ENCODE data around the gene PCK2.

The PCK2 gene

DNA sequence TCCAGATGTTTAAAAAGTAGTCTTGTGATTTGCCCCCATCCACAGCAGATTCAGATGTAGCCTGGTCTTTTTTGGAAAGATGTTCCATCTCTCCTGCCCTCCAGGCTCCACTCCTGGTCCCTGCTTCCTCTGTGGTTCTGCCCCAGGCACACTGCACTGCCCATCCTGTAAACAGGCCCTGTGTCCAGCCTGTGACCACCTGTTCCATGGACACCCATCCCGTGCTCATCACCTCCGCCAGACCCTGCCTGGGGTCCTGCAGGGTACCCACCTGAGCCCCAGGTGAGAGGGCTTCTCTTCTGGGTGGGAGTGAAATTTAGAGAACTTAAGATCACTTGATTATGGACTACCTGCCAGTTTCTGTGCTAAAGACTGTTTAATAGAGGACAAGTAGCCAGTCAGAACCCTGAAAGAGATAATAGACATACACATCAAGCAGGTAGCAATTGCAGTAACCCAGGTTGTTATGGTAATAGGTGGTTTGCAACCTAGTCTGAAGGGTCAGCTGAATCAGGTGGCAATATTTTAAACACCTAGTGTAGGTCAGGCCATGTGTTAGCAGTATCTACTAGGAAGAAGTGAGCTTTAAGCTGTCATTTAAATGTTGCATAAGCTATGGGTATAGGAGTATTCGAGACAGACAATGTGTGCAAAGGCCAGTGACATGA, 55.3 kb downstream of the PCK2 start:
- H3K27ac ChIP-seq, result no peak overlapping the region
- no peak for TF ChIP-seq CTCF (IDR thresholded peaks at IDR 0.05)

DNA sequence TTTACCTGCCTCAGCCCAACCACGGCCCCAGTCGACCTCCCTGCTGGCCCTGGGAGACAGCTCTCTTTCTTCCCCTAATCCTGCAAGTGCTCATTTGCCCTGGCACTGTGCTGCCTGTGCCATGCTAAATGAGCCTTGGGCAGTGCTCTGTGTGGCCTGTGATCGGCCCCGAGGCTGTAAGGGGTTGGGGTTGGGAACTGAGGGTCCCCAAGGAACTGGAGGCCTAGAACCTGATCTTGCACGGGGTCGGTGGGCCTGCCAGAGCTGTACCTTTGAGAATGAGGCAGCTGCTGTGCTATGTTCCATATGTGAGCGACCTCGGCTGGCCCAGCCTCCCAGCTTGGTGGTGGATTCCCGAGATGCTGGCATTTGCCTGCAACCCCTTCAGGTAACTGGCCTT, 56.0 kb downstream of the PCK2 start:
- H3K36me3 ChIP-seq, result peaks cover 62% of the 10 kb centered on the region
- no peak for TF ChIP-seq CTCF (IDR thresholded peaks at IDR 0.05)
- H3K4me1 ChIP-seq (ENCODE audit: control insufficient read depth in 1 of 2, insufficient read depth in 1 of 2, low read depth in 1 of 2, low read length in 1 of 2), result peaks cover 33 to 35% of the 10 kb centered on the region in 2 experiments
- H3K4me3 ChIP-seq (ENCODE audit: low read depth in 1 of 2, low read length in 1 of 2), result no peak overlapping the region
- no peaks in the 10 kb centered on the region for H3K27me3 ChIP-seq
- no peak overlapping the region for H3K27ac ChIP-seq
- no peaks in the 10 kb centered on the region for H3K9me3 ChIP-seq

More for the DNA sequence above, 55.3 kb downstream of the PCK2 start:
- Histone ChIP-seq H3K4me3 (ENCODE audit: low read depth in 1 of 2, low read length in 1 of 2) (no peak overlapping the region), H3K27me3 (no peaks in the 10 kb centered on the region), H3K4me1 (ENCODE audit: control insufficient read depth in 1 of 2, insufficient read depth in 1 of 2, low read depth in 1 of 2, low read length in 1 of 2) (peaks cover 33 to 35% of the 10 kb centered on the region in 2 experiments), H3K9me3 (no peaks in the 10 kb centered on the region), H3K36me3 (peaks cover 56% of the 10 kb centered on the region)

- Histone ChIP-seq H3K9me3 (no peaks in the 10 kb centered on the region), H3K4me3 (ENCODE audit: low read depth in 1 of 2, low read length in 1 of 2) (no peak overlapping the region), H3K27me3 (no peaks in the 10 kb centered on the region), H3K27ac (no peak overlapping the region), H3K4me1 (ENCODE audit: control insufficient read depth in 1 of 2, insufficient read depth in 1 of 2, low read depth in 1 of 2, low read length in 1 of 2) (peaks cover 28 to 30% of the 10 kb centered on the region in 2 experiments), H3K36me3 (peaks cover 67% of the 10 kb centered on the region)
- TF ChIP-seq CTCF (IDR thresholded peaks at IDR 0.05), result no peak
Measured at GRCh38 chr14:24150567-24150966, 56.5 kb downstream of the PCK2 start.

DNA sequence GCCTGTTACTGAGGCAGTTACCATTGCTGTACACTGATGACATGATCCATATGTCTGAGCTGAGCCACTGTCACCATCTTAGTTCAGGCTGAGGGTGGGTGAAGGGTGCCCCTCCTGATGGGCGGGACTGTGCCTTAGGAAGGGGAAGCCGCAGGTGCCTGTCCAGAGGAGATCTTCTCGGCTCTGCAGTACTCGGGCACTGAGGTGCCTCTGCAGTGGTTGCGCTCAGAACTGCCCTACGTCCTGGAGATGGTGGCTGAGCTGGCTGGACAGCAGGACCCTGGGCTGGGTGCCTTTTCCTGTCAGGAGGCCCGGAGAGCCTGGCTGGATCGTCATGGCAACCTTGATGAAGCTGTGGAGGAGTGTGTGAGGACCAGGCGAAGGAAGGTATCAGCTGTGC, 56.9 kb downstream of the PCK2 start:
- no peak overlapping the region for H3K27ac ChIP-seq
- no peak overlapping the region for H3K4me3 ChIP-seq (ENCODE audit: low read depth in 1 of 2, low read length in 1 of 2)
- peaks cover 24 to 26% of the 10 kb centered on the region in 2 experiments for H3K4me1 ChIP-seq (ENCODE audit: control insufficient read depth in 1 of 2, insufficient read depth in 1 of 2, low read depth in 1 of 2, low read length in 1 of 2)

GRCh38 chr14:24151404-24152080, 57.4 kb downstream of the PCK2 start:
- H3K36me3 ChIP-seq, result peaks cover 77% of the 10 kb centered on the region
- H3K9me3 ChIP-seq, result no peaks in the 10 kb centered on the region
- H3K27ac ChIP-seq, result no peak overlapping the region
- TF ChIP-seq CTCF (IDR thresholded peaks at IDR 0.05), result no peak
- H3K27me3 ChIP-seq, result no peaks in the 10 kb centered on the region
- no peak overlapping the region for H3K4me3 ChIP-seq (ENCODE audit: low read depth in 1 of 2, low read length in 1 of 2)
- peaks cover 20 to 22% of the 10 kb centered on the region in 2 experiments for H3K4me1 ChIP-seq (ENCODE audit: control insufficient read depth in 1 of 2, insufficient read depth in 1 of 2, low read depth in 1 of 2, low read length in 1 of 2)

More for the DNA sequence above, 56.9 kb downstream of the PCK2 start:
- Histone ChIP-seq H3K36me3 (peaks cover 72% of the 10 kb centered on the region), H3K27me3 (no peaks in the 10 kb centered on the region), H3K9me3 (no peaks in the 10 kb centered on the region)
- no peak for TF ChIP-seq CTCF (IDR thresholded peaks at IDR 0.05)

Measured in neutrophil (primary cell).